Mesenchymal stem cell (in vitro differentiated cells and primary cell): ENCODE data around the gene PPP5C.

Experiments
- DNase-seq: peaks from one replicate; pipeline ENCODE4 v3.0.0-alpha.2; 2013
- H2AFZ ChIP-seq: one replicate; pipeline ENCODE4 v1.6.1; 2013; ENCODE audit warnings: low read depth, mild to moderate bottlenecking, control low read depth, inconsistent platforms, low read length, moderate library complexity
- H2AK5ac ChIP-seq: 2 replicates; pipeline ENCODE4 v1.6.1; 2013; ENCODE audit warnings: low read length, moderate library complexity, mild to moderate bottlenecking, inconsistent platforms; ENCODE audit not compliant: severe bottlenecking
- H2BK120ac ChIP-seq: one replicate; pipeline ENCODE4 v1.6.1; 2013; ENCODE audit warnings: low read depth, mild to moderate bottlenecking, inconsistent platforms, low read length, moderate library complexity
- H2BK12ac ChIP-seq, 2 experiments: one replicate each; pipeline ENCODE4 v1.6.1; 2013; ENCODE audit warnings: inconsistent platforms in 2 of 2, low read length in 2 of 2, mild to moderate bottlenecking in 2 of 2, moderate library complexity in 2 of 2, control low read depth in 1 of 2
- H2BK15ac ChIP-seq: one replicate; pipeline ENCODE4 v1.6.1; 2013; ENCODE audit warnings: mild to moderate bottlenecking, low read depth, inconsistent platforms; ENCODE audit not compliant: poor library complexity, severe bottlenecking
- H2BK5ac ChIP-seq: 2 replicates; pipeline ENCODE4 v1.6.1; 2013; ENCODE audit warnings: low read depth, mild to moderate bottlenecking, low read length, control low read depth, inconsistent platforms; ENCODE audit not compliant: poor library complexity, severe bottlenecking
- H3K14ac ChIP-seq, 2 experiments: one replicate each; pipeline ENCODE4 v1.6.1; 2013; ENCODE audit warnings: inconsistent platforms in 2 of 2, low read length in 2 of 2, control low read depth in 1 of 2, mild to moderate bottlenecking in 1 of 2, moderate library complexity in 1 of 2
- H3K18ac ChIP-seq, 2 experiments: one replicate each; pipeline ENCODE4 v1.6.1; 2013; ENCODE audit warnings: inconsistent platforms in 2 of 2, low read length in 2 of 2, control low read depth in 1 of 2, low read depth in 1 of 2, mild to moderate bottlenecking in 1 of 2
- H3K23ac ChIP-seq, 2 experiments: one replicate each; pipeline ENCODE4 v1.6.1; 2013; ENCODE audit warnings: inconsistent platforms in 2 of 2, low read length in 2 of 2, mild to moderate bottlenecking in 2 of 2, moderate library complexity in 2 of 2, control low read depth in 1 of 2
- H3K27ac ChIP-seq: 2 replicates; pipeline ENCODE4 v1.5.1; 2013; ENCODE audit warnings: mild to moderate bottlenecking, moderate library complexity, low read length, control low read depth, inconsistent platforms; ENCODE audit not compliant: poor library complexity, severe bottlenecking
- H3K27me3 ChIP-seq, 2 experiments: 2 replicates each; pipeline versions ENCODE4 v1.6.1 to v1.7.0; 2013; ENCODE audit warnings: low read length in 2 of 2, mild to moderate bottlenecking in 2 of 2, moderate library complexity in 2 of 2, control low read depth in 1 of 2, inconsistent platforms in 1 of 2; ENCODE audit not compliant: control insufficient read depth in 1 of 2, insufficient read depth in 1 of 2
- H3K36me3 ChIP-seq, 2 experiments: 2 replicates each; pipeline versions ENCODE4 v1.6.1 to v1.7.0; 2013; ENCODE audit warnings: low read length in 2 of 2, control low read depth in 1 of 2, inconsistent platforms in 1 of 2, low read depth in 1 of 2, mild to moderate bottlenecking in 1 of 2; ENCODE audit not compliant: insufficient read depth in 2 of 2, control insufficient read depth in 1 of 2
- H3K4ac ChIP-seq, 2 experiments: one replicate each; pipeline ENCODE4 v1.6.1; 2013; ENCODE audit warnings: inconsistent platforms in 2 of 2, low read length in 2 of 2, mild to moderate bottlenecking in 2 of 2, moderate library complexity in 2 of 2, control low read depth in 1 of 2, low read depth in 1 of 2
- H3K4me1 ChIP-seq: 2 replicates; pipeline ENCODE4 v1.6.1; 2013; ENCODE audit warnings: low read depth, low read length, control low read depth; ENCODE audit not compliant: control insufficient read depth, insufficient read depth
- H3K4me2 ChIP-seq: 2 replicates; pipeline ENCODE4 v1.6.1; 2013; ENCODE audit warnings: low read length, mild to moderate bottlenecking, inconsistent platforms; ENCODE audit not compliant: poor library complexity, severe bottlenecking
- H3K4me3 ChIP-seq, 2 experiments: 2 replicates each; pipeline versions ENCODE4 v1.5.1 to v1.7.0; 2013; ENCODE audit warnings: low read length in 2 of 2, mild to moderate bottlenecking in 2 of 2, control low read depth in 1 of 2, low read depth in 1 of 2; ENCODE audit not compliant: insufficient read depth in 1 of 2
- H3K79me1 ChIP-seq: replicated peaks from 2 replicates; pipeline ENCODE4 v1.6.1; 2013; ENCODE audit warnings: mild to moderate bottlenecking, control low read depth, low read length, inconsistent platforms; ENCODE audit not compliant: poor library complexity, severe bottlenecking
- H3K9ac ChIP-seq: 2 replicates; pipeline ENCODE4 v1.7.0; 2013; ENCODE audit warnings: mild to moderate bottlenecking, low read length, moderate library complexity
- H3K9me3 ChIP-seq: 2 replicates; pipeline ENCODE4 v1.7.0; 2013; ENCODE audit warnings: mild to moderate bottlenecking, low read length; ENCODE audit not compliant: control insufficient read depth
- H4K8ac ChIP-seq: one replicate; pipeline ENCODE4 v1.6.1; 2013; ENCODE audit warnings: inconsistent platforms, mild to moderate bottlenecking, low read length, moderate library complexity
- H4K91ac ChIP-seq: one replicate; pipeline ENCODE4 v1.6.1; 2013; ENCODE audit warnings: mild to moderate bottlenecking, low read length, inconsistent platforms
- WGBS: methylation state at CpG from one replicate; pipeline ENCODE4 v1.1.7; 2013; ENCODE audit warnings: mixed read lengths; 5-methylcytosine and 5-hydroxymethylcytosine counted together

Gene PPP5C

GRCh38 chr19:46347572-46347883, 641 bp downstream of the PPP5C start:
- Histone ChIP-seq H3K36me3 (peaks cover 5% of the 10 kb centered on the region in 2 experiments), H3K23ac (no peak overlapping the region), H4K8ac (peak overlapping the region; percentile 99), H3K4ac (peak overlapping the region in 1 of 2 experiments; percentile 99), H3K9me3 (no peaks in the 10 kb centered on the region), H3K27me3 (peaks cover 0 to 4% of the 10 kb centered on the region in 2 experiments), H3K27ac (no peak overlapping the region), H2BK15ac (no peak overlapping the region), H3K4me1 (peaks cover 36% of the 10 kb centered on the region), H3K79me1 (peaks cover 8% of the 10 kb centered on the region), H3K14ac (no peak overlapping the region), H3K9ac (peak overlapping the region; percentile 99), H2BK12ac (no peak overlapping the region), H3K18ac (peak overlapping the region; percentile 31 to 100), H3K4me3 (peak overlapping the region; percentile 97 to 99), H2BK5ac (no peak overlapping the region), H2AFZ (no peak overlapping the region), H4K91ac (peak overlapping the region; percentile 98), H2BK120ac (peak overlapping the region; percentile 93), H2AK5ac (no peak overlapping the region), H3K4me2 (peak overlapping the region; percentile 59)
- WGBS: 4% methylated on average over 3 of the region's 3 CpGs
- DNase-seq: no peak

DNA sequence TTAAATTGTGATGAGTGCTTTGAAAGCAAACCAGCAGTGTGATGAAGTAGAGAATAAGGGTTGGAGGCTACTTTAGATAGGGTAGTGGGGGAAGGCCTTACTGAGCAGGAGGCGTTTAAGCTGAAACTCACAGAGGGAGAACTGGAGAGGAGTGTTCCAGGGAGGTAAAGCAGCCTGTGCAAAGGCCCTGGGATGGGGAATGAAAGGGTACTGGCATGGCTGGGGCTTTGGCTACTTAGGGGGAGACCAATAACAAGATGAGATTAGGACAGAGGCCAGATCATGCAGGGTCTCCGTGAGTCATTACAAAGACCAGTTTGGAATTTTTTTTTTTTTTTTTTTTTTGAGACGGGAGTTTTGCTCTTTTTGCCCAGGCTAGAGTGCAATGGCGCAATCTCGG, 1.1 kb downstream of the PPP5C start:
- Histone ChIP-seq H3K4me1 (peaks cover 39% of the 10 kb centered on the region), H3K9me3 (no peaks in the 10 kb centered on the region), H2AFZ (no peak overlapping the region), H2AK5ac (peak overlapping the region; percentile 45), H3K27me3 (peaks cover 0 to under 1% of the 10 kb centered on the region in 2 experiments), H4K91ac (no peak overlapping the region), H3K18ac (no peak overlapping the region), H3K4me2 (peak overlapping the region; percentile 44), H3K27ac (no peak overlapping the region), H2BK15ac (no peak overlapping the region), H3K23ac (no peak overlapping the region), H3K36me3 (peaks cover 7 to 8% of the 10 kb centered on the region in 2 experiments), H3K9ac (peak overlapping the region; percentile 99), H3K79me1 (peaks cover 11% of the 10 kb centered on the region), H3K14ac (no peak overlapping the region), H2BK5ac (no peak overlapping the region), H2BK120ac (no peak overlapping the region), H4K8ac (no peak overlapping the region), H2BK12ac (no peak overlapping the region), H3K4me3 (peak overlapping the region in 1 of 2 experiments; percentile 97), H3K4ac (peak overlapping the region in 1 of 2 experiments; percentile 78)
- 86% methylated on average over 4 of the region's 5 CpGs for WGBS
- no peak for DNase-seq

- H2BK5ac ChIP-seq: no peak overlapping the region
- peak overlapping the region; percentile 45 for H3K9ac ChIP-seq
- no peak overlapping the region for H2BK15ac ChIP-seq
- H3K23ac ChIP-seq: peak overlapping the region in 1 of 2 experiments; percentile 35
- H3K27me3 ChIP-seq: no peaks in the 10 kb centered on the region
- peak overlapping the region in 1 of 2 experiments; percentile 24 for H3K4me3 ChIP-seq
- H2BK120ac ChIP-seq: no peak overlapping the region
- 88% methylated on average over 11 of the region's 11 CpGs for WGBS
- peak overlapping the region; percentile 11 for H3K4me2 ChIP-seq
- H4K91ac ChIP-seq: no peak overlapping the region
- H2BK12ac ChIP-seq: no peak overlapping the region
- peaks cover 21 to 22% of the 10 kb centered on the region in 2 experiments for H3K36me3 ChIP-seq
- no peak for DNase-seq
- peaks cover 43% of the 10 kb centered on the region for H3K4me1 ChIP-seq
- peaks cover 20% of the 10 kb centered on the region for H3K79me1 ChIP-seq
- no peak overlapping the region for H4K8ac ChIP-seq
- peak overlapping the region; percentile 4 for H2AK5ac ChIP-seq
- no peaks in the 10 kb centered on the region for H3K9me3 ChIP-seq
- H3K14ac ChIP-seq: peak overlapping the region in 1 of 2 experiments; percentile 31
- H3K18ac ChIP-seq: no peak overlapping the region
- H3K4ac ChIP-seq: no peak overlapping the region
- no peak overlapping the region for H3K27ac ChIP-seq
- H2AFZ ChIP-seq: no peak overlapping the region
These were observed 2.6 kb downstream of the PPP5C start for GRCh38 chr19:46349311-46349993.

DNA sequence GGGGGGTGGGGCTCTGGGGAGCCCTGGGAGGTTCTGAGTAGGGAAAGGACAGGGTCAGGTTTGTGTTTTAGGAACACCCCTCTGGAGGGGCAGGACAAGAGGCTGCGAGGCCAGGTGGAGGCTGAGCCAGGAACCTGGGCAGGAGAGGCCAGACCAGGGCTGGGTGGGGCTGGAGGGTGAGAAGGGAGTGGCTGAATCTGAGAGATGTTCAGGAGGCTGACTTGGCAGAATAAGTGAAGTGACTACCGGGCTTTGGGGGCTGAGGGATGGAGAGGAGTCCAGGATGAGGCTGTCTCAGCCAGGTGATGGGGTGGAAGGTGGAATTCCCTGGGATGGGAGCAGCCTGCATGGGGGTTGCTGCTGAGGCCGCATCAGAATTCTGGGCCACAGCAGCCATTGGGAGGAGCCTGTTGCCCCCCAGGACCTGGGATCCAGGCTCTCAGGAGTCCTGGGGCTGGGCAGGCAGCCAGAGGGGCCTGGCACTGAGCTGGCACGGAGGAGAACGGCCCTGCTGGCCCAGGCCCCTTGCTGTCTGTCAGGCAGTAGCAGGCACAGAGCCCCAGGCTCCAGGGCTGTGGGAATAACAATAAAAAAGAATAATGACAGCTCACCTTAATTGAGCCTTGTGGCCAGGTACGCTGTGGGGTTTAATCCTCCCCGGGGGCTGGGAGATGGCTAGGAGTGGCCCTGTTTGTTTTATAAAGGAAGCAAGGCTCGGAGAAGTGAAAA, 3.3 kb downstream of the PPP5C start:
- 83% methylated on average over 8 of the region's 8 CpGs for WGBS
- no peaks in the 10 kb centered on the region for H3K27me3 ChIP-seq
- no peak overlapping the region for H2BK120ac ChIP-seq
- no peak overlapping the region for H3K4me2 ChIP-seq
- H3K18ac ChIP-seq: peak overlapping the region; percentile 40 to 61
- no peak overlapping the region for H2AFZ ChIP-seq
- H3K9me3 ChIP-seq: no peaks in the 10 kb centered on the region
- H2BK15ac ChIP-seq: peak overlapping the region; percentile 85
- H2BK5ac ChIP-seq: no peak overlapping the region
- H4K8ac ChIP-seq: peak overlapping the region; percentile 10
- H4K91ac ChIP-seq: peak overlapping the region; percentile 14
- H2BK12ac ChIP-seq: no peak overlapping the region
- peaks cover 25% of the 10 kb centered on the region for H3K79me1 ChIP-seq
- H3K14ac ChIP-seq: no peak overlapping the region
- H3K4ac ChIP-seq: peak overlapping the region in 1 of 2 experiments; percentile 3
- peak overlapping the region; percentile 71 for H3K27ac ChIP-seq
- H3K9ac ChIP-seq: peak overlapping the region; percentile 70
- H3K23ac ChIP-seq: no peak overlapping the region
- peak overlapping the region; percentile 0 for H2AK5ac ChIP-seq
- H3K36me3 ChIP-seq: peaks cover 28 to 29% of the 10 kb centered on the region in 2 experiments
- peaks cover 48% of the 10 kb centered on the region for H3K4me1 ChIP-seq
- peak overlapping the region in 1 of 2 experiments; percentile 6 for H3K4me3 ChIP-seq
- no peak for DNase-seq
